ENCODE measurements around the gene SLC25A26.
A peak's percentile ranks its signal among the peaks of the same experiment; 100 is the strongest.
"Not testable (repeated sequence)": the region's sequence is repeated elsewhere in the genome, so short reads cannot be mapped to it uniquely, and the experiment has no call there.

SLC25A26 gene

GRCh38 chr3:66414846-66415245 is 194.0 kb downstream of the SLC25A26 start:
- DNase-seq = peak; percentile 16

GRCh38 chr3:66415867-66416428 is 195.1 kb downstream of the SLC25A26 start:
- DNase-seq = no peak

GRCh38 chr3:66416556-66417304 is 195.9 kb downstream of the SLC25A26 start:
- DNase-seq = no peak

GRCh38 chr3:66418475-66418931 is 197.7 kb downstream of the SLC25A26 start:
- no peak for DNase-seq

- no peak for DNase-seq
These were observed 198.2 kb downstream of the SLC25A26 start for GRCh38 chr3:66419036-66419435.

GRCh38 chr3:66421144-66421543 is 200.3 kb downstream of the SLC25A26 start:
- DNase-seq = not testable (repeated sequence)

- not testable (repeated sequence) for DNase-seq
These were observed 201.1 kb downstream of the SLC25A26 start for GRCh38 chr3:66421893-66422292.

GRCh38 chr3:66423791-66424190 is 203.0 kb downstream of the SLC25A26 start:
- no peak for DNase-seq

GRCh38 chr3:66425032-66425431 is 204.2 kb downstream of the SLC25A26 start:
- DNase-seq = no peak

GRCh38 chr3:66425576-66426114 is 204.8 kb downstream of the SLC25A26 start:
- no peak for DNase-seq

GRCh38 chr3:66426135-66426534 is 205.3 kb downstream of the SLC25A26 start:
- DNase-seq = no peak

- DNase-seq = no peak
These were observed 206.6 kb downstream of the SLC25A26 start for GRCh38 chr3:66427352-66427751.

- DNase-seq = no peak
These were observed 207.2 kb downstream of the SLC25A26 start for GRCh38 chr3:66427951-66428474.
